ENCODE data around the gene SCFD1.

SCFD1 gene

DNA sequence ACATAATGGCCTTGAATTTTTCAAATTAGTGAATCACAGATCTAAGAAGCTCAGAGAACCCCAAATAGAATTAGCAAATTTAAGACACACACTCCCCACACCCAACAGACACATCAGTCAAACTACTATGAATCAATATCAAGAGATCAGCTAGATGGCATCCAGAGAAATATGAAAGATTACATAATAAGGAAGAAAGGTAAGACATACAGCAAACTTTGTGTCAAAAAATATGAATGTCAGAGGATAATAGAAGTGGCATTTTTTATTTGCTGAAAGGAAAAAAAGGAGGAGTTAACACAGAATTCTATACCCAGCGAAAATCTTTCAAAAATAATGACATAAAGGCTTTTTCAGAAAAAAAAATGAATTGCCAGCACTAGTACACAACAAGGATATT is 141.8 kb downstream of the SCFD1 start:
- Histone ChIP-seq H3K27me3 (ENCODE audit: insufficient read depth, low read length, poor library complexity) (no peaks in the 10 kb centered on the region), H4K20me1 (ENCODE audit: insufficient read depth, low read length) (no peaks in the 10 kb centered on the region)
- no peak for ATAC-seq (ENCODE audit: insufficient read depth, low read depth)

DNA sequence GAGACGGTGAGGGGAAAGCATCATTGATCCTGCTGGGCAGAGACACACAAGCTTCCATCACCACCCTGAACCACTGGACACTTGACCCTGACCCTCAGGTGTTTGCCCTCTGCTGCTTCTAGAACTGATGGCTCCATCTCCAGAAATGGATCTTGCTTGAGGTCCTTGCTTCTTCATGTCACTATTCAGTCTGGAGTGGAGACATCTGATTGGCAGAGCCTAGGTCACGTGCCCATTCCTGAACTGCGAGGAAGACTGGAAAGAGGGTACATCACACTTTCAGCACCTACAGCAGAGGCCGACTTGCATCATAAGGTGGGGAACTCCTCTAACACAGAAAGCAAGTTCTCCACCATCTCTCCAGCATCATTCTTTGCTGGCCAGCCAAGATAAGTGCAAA is 145.5 kb downstream of the SCFD1 start:
- no peak overlapping the region for H3K9ac ChIP-seq (ENCODE audit: low read depth, low read length)
- DNase-seq (no peak), ATAC-seq (ENCODE audit: insufficient read depth, low read depth) (no peak)

More for the DNA sequence above, 141.8 kb downstream of the SCFD1 start:
- DNase-seq, result no peak
- no peaks in the 10 kb centered on the region for H3K36me3 ChIP-seq (ENCODE audit: insufficient read depth, low read length)
- no peak for TF ChIP-seq EZH2 (IDR thresholded peaks at IDR 0.05; ENCODE audit: borderline replicate concordance, low read depth, low read length, severe bottlenecking)
- TF ChIP-seq, protein P1, sequence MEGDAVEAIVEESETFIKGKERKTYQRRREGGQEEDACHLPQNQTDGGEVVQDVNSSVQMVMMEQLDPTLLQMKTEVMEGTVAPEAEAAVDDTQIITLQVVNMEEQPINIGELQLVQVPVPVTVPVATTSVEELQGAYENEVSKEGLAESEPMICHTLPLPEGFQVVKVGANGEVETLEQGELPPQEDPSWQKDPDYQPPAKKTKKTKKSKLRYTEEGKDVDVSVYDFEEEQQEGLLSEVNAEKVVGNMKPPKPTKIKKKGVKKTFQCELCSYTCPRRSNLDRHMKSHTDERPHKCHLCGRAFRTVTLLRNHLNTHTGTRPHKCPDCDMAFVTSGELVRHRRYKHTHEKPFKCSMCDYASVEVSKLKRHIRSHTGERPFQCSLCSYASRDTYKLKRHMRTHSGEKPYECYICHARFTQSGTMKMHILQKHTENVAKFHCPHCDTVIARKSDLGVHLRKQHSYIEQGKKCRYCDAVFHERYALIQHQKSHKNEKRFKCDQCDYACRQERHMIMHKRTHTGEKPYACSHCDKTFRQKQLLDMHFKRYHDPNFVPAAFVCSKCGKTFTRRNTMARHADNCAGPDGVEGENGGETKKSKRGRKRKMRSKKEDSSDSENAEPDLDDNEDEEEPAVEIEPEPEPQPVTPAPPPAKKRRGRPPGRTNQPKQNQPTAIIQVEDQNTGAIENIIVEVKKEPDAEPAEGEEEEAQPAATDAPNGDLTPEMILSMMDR (IDR thresholded peaks at IDR 0.05; ENCODE audit: borderline replicate concordance, extremely low read depth, low read length, poor library complexity, severe bottlenecking), result no peak
- no peak overlapping the region for H3K27ac ChIP-seq (ENCODE audit: low read length)
- no peaks in the 10 kb centered on the region for H3K79me2 ChIP-seq (ENCODE audit: insufficient read depth, low read length)
- no peak overlapping the region for H3K4me2 ChIP-seq (ENCODE audit: insufficient read depth, low read length)
- no peak overlapping the region for H3K4me3 ChIP-seq (ENCODE audit: low read depth in 1 of 2, low read length in 2 of 2)
- H3K9ac ChIP-seq (ENCODE audit: low read depth, low read length), result no peak overlapping the region
- no peak overlapping the region for H2AFZ ChIP-seq (ENCODE audit: low read depth, low read length)
- H3K4me1 ChIP-seq (ENCODE audit: insufficient read depth, low read length), result no peaks in the 10 kb centered on the region
- peaks cover 21% of the 10 kb centered on the region for H3K9me3 ChIP-seq (ENCODE audit: insufficient read depth, low read length, severe bottlenecking)

DNA sequence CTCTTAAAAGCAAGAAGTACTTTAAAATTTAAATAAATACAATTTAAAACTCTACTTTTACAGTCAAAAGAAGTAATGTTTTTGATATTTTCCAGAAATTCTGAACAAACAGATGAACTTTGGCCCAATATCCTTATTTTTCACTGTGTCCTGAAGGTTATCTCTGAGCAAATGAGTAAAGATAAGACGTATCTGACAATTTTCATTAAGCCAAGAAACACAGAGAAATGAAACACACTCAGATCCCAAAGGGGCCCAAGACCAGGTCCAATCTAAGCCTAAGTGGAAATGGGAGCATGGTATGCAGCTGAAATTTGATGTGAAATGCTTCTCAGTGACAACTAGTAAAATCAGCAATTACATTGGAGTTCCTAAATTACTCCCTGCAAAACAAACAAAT is 146.7 kb downstream of the SCFD1 start:
- Histone ChIP-seq H3K4me3 (ENCODE audit: low read depth in 1 of 2, low read length in 2 of 2) (no peak overlapping the region), H3K9ac (ENCODE audit: low read depth, low read length) (no peak overlapping the region)
- ATAC-seq (ENCODE audit: insufficient read depth, low read depth), result no peak

More for the DNA sequence above, 145.5 kb downstream of the SCFD1 start:
- Histone ChIP-seq H3K27me3 (ENCODE audit: insufficient read depth, low read length, poor library complexity) (peaks cover 5% of the 10 kb centered on the region), H3K27ac (ENCODE audit: low read length) (no peak overlapping the region), H3K9me3 (ENCODE audit: insufficient read depth, low read length, severe bottlenecking) (peaks cover 15% of the 10 kb centered on the region), H3K36me3 (ENCODE audit: insufficient read depth, low read length) (no peaks in the 10 kb centered on the region), H3K79me2 (ENCODE audit: insufficient read depth, low read length) (no peaks in the 10 kb centered on the region), H2AFZ (ENCODE audit: low read depth, low read length) (no peak overlapping the region), H3K4me3 (ENCODE audit: low read depth in 1 of 2, low read length in 2 of 2) (no peak overlapping the region), H4K20me1 (ENCODE audit: insufficient read depth, low read length) (no peaks in the 10 kb centered on the region), H3K4me1 (ENCODE audit: insufficient read depth, low read length) (no peaks in the 10 kb centered on the region), H3K4me2 (ENCODE audit: insufficient read depth, low read length) (no peak overlapping the region)
- no peak for TF ChIP-seq EZH2 (IDR thresholded peaks at IDR 0.05; ENCODE audit: borderline replicate concordance, low read depth, low read length, severe bottlenecking)
- TF ChIP-seq, protein P1 (IDR thresholded peaks at IDR 0.05; ENCODE audit: borderline replicate concordance, extremely low read depth, low read length, poor library complexity, severe bottlenecking), result no peak

More for the DNA sequence above, 146.7 kb downstream of the SCFD1 start:
- no peaks in the 10 kb centered on the region for H3K79me2 ChIP-seq (ENCODE audit: insufficient read depth, low read length)
- H3K4me1 ChIP-seq (ENCODE audit: insufficient read depth, low read length), result no peaks in the 10 kb centered on the region
- DNase-seq, result no peak
- H3K36me3 ChIP-seq (ENCODE audit: insufficient read depth, low read length), result no peaks in the 10 kb centered on the region
- TF ChIP-seq, protein P1 (IDR thresholded peaks at IDR 0.05; ENCODE audit: borderline replicate concordance, extremely low read depth, low read length, poor library complexity, severe bottlenecking), result no peak
- no peak for TF ChIP-seq EZH2 (IDR thresholded peaks at IDR 0.05; ENCODE audit: borderline replicate concordance, low read depth, low read length, severe bottlenecking)
- no peak overlapping the region for H2AFZ ChIP-seq (ENCODE audit: low read depth, low read length)
- H3K9me3 ChIP-seq (ENCODE audit: insufficient read depth, low read length, severe bottlenecking), result peaks cover 4% of the 10 kb centered on the region
- H4K20me1 ChIP-seq (ENCODE audit: insufficient read depth, low read length), result no peaks in the 10 kb centered on the region
- H3K27me3 ChIP-seq (ENCODE audit: insufficient read depth, low read length, poor library complexity), result peaks cover 5% of the 10 kb centered on the region
- no peak overlapping the region for H3K27ac ChIP-seq (ENCODE audit: low read length)
- H3K4me2 ChIP-seq (ENCODE audit: insufficient read depth, low read length), result no peak overlapping the region

Data from DND-41 (cell line).